Panc1 (cell line): ENCODE measurements around the gene YPEL1.

Experiments
- CTCF ChIP-seq: fragments of 450-650 bp; IDR thresholded peaks from 2 replicates; pipeline ENCODE4 v1.5.1; 2017; ENCODE audit warnings: mild to moderate bottlenecking
- TF ChIP-seq, protein P1 (sequence below), 2 experiments: IDR thresholded peaks; 2 replicates each; pipeline ENCODE4 v1.6.1; 2011 to 2012; ENCODE audit warnings: low read depth in 2 of 2, control low read depth in 1 of 2, low read length in 1 of 2, mild to moderate bottlenecking in 1 of 2, moderate library complexity in 1 of 2; ENCODE audit not compliant: insufficient read depth in 1 of 2

DNA sequence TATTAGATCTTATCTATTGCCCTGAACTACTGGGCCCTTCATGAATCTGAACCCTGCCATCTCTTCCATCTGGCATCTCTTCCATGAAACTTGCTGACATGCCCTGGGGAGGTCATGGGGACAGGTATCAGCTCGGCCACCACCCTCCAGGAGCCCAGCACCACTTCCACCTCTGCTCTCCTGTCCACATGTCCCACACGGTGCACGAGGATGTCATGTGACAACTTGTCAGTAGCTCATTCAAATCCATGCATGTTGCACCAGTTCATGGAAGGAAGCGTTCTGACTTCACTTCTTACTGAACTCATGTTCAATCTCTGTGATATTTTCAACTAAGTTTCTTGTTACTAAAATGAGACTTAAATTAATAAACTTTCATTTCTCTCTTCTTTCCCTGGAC is 16.6 kb downstream of the YPEL1 start:
- no peak for TF ChIP-seq CTCF
- TF ChIP-seq, protein P1, sequence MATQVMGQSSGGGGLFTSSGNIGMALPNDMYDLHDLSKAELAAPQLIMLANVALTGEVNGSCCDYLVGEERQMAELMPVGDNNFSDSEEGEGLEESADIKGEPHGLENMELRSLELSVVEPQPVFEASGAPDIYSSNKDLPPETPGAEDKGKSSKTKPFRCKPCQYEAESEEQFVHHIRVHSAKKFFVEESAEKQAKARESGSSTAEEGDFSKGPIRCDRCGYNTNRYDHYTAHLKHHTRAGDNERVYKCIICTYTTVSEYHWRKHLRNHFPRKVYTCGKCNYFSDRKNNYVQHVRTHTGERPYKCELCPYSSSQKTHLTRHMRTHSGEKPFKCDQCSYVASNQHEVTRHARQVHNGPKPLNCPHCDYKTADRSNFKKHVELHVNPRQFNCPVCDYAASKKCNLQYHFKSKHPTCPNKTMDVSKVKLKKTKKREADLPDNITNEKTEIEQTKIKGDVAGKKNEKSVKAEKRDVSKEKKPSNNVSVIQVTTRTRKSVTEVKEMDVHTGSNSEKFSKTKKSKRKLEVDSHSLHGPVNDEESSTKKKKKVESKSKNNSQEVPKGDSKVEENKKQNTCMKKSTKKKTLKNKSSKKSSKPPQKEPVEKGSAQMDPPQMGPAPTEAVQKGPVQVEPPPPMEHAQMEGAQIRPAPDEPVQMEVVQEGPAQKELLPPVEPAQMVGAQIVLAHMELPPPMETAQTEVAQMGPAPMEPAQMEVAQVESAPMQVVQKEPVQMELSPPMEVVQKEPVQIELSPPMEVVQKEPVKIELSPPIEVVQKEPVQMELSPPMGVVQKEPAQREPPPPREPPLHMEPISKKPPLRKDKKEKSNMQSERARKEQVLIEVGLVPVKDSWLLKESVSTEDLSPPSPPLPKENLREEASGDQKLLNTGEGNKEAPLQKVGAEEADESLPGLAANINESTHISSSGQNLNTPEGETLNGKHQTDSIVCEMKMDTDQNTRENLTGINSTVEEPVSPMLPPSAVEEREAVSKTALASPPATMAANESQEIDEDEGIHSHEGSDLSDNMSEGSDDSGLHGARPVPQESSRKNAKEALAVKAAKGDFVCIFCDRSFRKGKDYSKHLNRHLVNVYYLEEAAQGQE (IDR thresholded peaks at IDR 0.05; ENCODE audit: insufficient read depth in 1 of 2, low read depth in 2 of 2, low read length in 1 of 2) = no peak
